ENCODE measurements around the gene ARHGAP22. TPM values are rescaled to one million over a fixed set of nuclear protein-coding genes. Genes with fewer than 3 reads are reported as not detected.

ARHGAP22 gene
- total RNA-seq, 4 donors from 2014 or later, result 0.59 to 2.1 (median 1.2) TPM

- intact Hi-C loops (cut with DNase I), result no loop called here
- no peak for DNase-seq
- 89 to 92% methylated on average over 11 of the region's 11 CpGs for WGBS, 2 donors
Measured at GRCh38 chr10:48447356-48448215, 157.3 kb downstream of the ARHGAP22 start.

GRCh38 chr10:48446785-48447184 lies 158.1 kb downstream of the ARHGAP22 start:
- Histone ChIP-seq H3K36me3 (no peaks in the 10 kb centered on the region), H3K27ac (no peak overlapping the region), H3K4me1 (no peaks in the 10 kb centered on the region), H3K27me3 (no peaks in the 10 kb centered on the region), H3K9me3 (no peaks in the 10 kb centered on the region), H3K4me3 (no peak overlapping the region)
- WGBS, 2 donors, result 79 to 100% methylated on average over 1 to 7 of the region's 7 CpGs
- intact Hi-C loops (cut with DNase I), result no loop called here
- DNase-seq, result no peak
- TF ChIP-seq POLR2A (IDR thresholded peaks at IDR 0.05) (no peak), CTCF (IDR thresholded peaks at IDR 0.05) (no peak)

More at GRCh38 chr10:48447356-48448215, 157.3 kb downstream of the ARHGAP22 start:
- no peak for TF ChIP-seq POLR2A (IDR thresholded peaks at IDR 0.05)
- TF ChIP-seq CTCF (IDR thresholded peaks at IDR 0.05), result no peak
- Histone ChIP-seq H3K36me3 (no peaks in the 10 kb centered on the region), H3K4me1 (no peaks in the 10 kb centered on the region), H3K27me3 (no peaks in the 10 kb centered on the region), H3K4me3 (no peak overlapping the region), H3K27ac (no peak overlapping the region), H3K9me3 (no peaks in the 10 kb centered on the region)

- Histone ChIP-seq H3K27me3 (no peaks in the 10 kb centered on the region), H3K9me3 (no peaks in the 10 kb centered on the region), H3K4me3 (no peak overlapping the region), H3K4me1 (no peaks in the 10 kb centered on the region), H3K36me3 (no peaks in the 10 kb centered on the region), H3K27ac (no peak overlapping the region)
- WGBS, 2 donors, result 78 to 87% methylated on average over 3 to 7 of the region's 7 CpGs
- TF ChIP-seq POLR2A (IDR thresholded peaks at IDR 0.05), result no peak
- no peak for TF ChIP-seq CTCF (IDR thresholded peaks at IDR 0.05)
- DNase-seq, result no peak
- intact Hi-C loops (cut with DNase I), result no loop called here
Measured at GRCh38 chr10:48445932-48446331, 158.9 kb downstream of the ARHGAP22 start.

- Histone ChIP-seq H3K9me3 (no peaks in the 10 kb centered on the region), H3K4me3 (no peak overlapping the region), H3K4me1 (no peaks in the 10 kb centered on the region), H3K36me3 (no peaks in the 10 kb centered on the region), H3K27me3 (no peaks in the 10 kb centered on the region), H3K27ac (no peak overlapping the region)
- 74 to 83% methylated on average over 6 to 9 of the region's 20 CpGs for WGBS, 2 donors
- no peak for DNase-seq
- TF ChIP-seq POLR2A (IDR thresholded peaks at IDR 0.05) (no peak), CTCF (IDR thresholded peaks at IDR 0.05) (no peak)
- intact Hi-C loops (cut with DNase I), result no loop called here
Measured at GRCh38 chr10:48444861-48445841, 159.7 kb downstream of the ARHGAP22 start.

GRCh38 chr10:48444266-48444665 lies 160.6 kb downstream of the ARHGAP22 start:
- no peaks in the 10 kb centered on the region for H3K9me3 ChIP-seq
- TF ChIP-seq POLR2A (IDR thresholded peaks at IDR 0.05), result no peak
- peak in 4 of 6 experiments; percentile 20 to 59 (median 22) for TF ChIP-seq CTCF (IDR thresholded peaks at IDR 0.05)
- no peak overlapping the region for H3K27ac ChIP-seq
- no peaks in the 10 kb centered on the region for H3K36me3 ChIP-seq
- no peak for DNase-seq
- 62 to 91% methylated on average over 2 of the region's 2 CpGs for WGBS, 2 donors
- H3K4me1 ChIP-seq, result no peaks in the 10 kb centered on the region
- intact Hi-C loops (cut with DNase I), result no loop called here
- no peak overlapping the region for H3K4me3 ChIP-seq
- H3K27me3 ChIP-seq, result no peaks in the 10 kb centered on the region
